Muscle layer of colon (tissue), 2 donors: ENCODE measurements around the gene MEGF8.

Experiments
- H3K27ac ChIP-seq: one replicate; pipeline ENCODE4 v1.7.0; 2013; ENCODE audit warnings: low read depth, mild to moderate bottlenecking, low read length, moderate library complexity
- H3K27me3 ChIP-seq, 2 donors: one replicate each; pipeline ENCODE4 v1.7.0; 2013; ENCODE audit warnings: low read length in 2 of 2, mild to moderate bottlenecking in 2 of 2; ENCODE audit not compliant: insufficient read depth in 2 of 2, control insufficient read depth in 1 of 2
- H3K36me3 ChIP-seq: one replicate; pipeline ENCODE4 v1.7.0; 2013; ENCODE audit warnings: mild to moderate bottlenecking, low read length; ENCODE audit not compliant: insufficient read depth
- H3K4me1 ChIP-seq: one replicate; pipeline ENCODE4 v1.7.0; 2013; ENCODE audit warnings: mild to moderate bottlenecking, low read length; ENCODE audit not compliant: insufficient read depth
- H3K4me3 ChIP-seq, 2 donors: one replicate each; pipeline ENCODE4 v1.7.0; 2013; ENCODE audit warnings: low read length in 2 of 2, low read depth in 1 of 2, mild to moderate bottlenecking in 1 of 2, moderate library complexity in 1 of 2
- H3K9ac ChIP-seq: one replicate; pipeline ENCODE4 v1.7.0; 2013; ENCODE audit warnings: low read length
- H3K9me3 ChIP-seq: one replicate; pipeline ENCODE4 v1.7.0; 2013; ENCODE audit warnings: mild to moderate bottlenecking, low read length
- donor health status: abdominal sarcoma.
- donor health status: Adenocarcinoma of cecum.

MEGF8 gene

GRCh38 chr19:42351079-42351735 lies 25.8 kb downstream of the MEGF8 start:
- Histone ChIP-seq H3K4me1 (no peaks in the 10 kb centered on the region), H3K4me3 (no peak overlapping the region), H3K27ac (no peak overlapping the region), H3K9me3 (no peaks in the 10 kb centered on the region), H3K27me3 (no peaks in the 10 kb centered on the region), H3K36me3 (peaks cover 51% of the 10 kb centered on the region), H3K9ac (no peak overlapping the region)

- no peak overlapping the region for H3K4me3 ChIP-seq
- no peaks in the 10 kb centered on the region for H3K4me1 ChIP-seq
- H3K36me3 ChIP-seq = peaks cover 63% of the 10 kb centered on the region
- no peaks in the 10 kb centered on the region for H3K27me3 ChIP-seq
- H3K9me3 ChIP-seq = no peaks in the 10 kb centered on the region
- no peak overlapping the region for H3K9ac ChIP-seq
- no peak overlapping the region for H3K27ac ChIP-seq
Measured at GRCh38 chr19:42352301-42353259, 27.1 kb downstream of the MEGF8 start.

GRCh38 chr19:42353341-42354015 lies 28.0 kb downstream of the MEGF8 start:
- Histone ChIP-seq H3K9me3 (no peaks in the 10 kb centered on the region), H3K36me3 (peaks cover 65% of the 10 kb centered on the region), H3K4me1 (no peaks in the 10 kb centered on the region), H3K27ac (no peak overlapping the region), H3K27me3 (no peaks in the 10 kb centered on the region), H3K4me3 (no peak overlapping the region), H3K9ac (no peak overlapping the region)

- no peaks in the 10 kb centered on the region for H3K27me3 ChIP-seq
- no peaks in the 10 kb centered on the region for H3K9me3 ChIP-seq
- no peak overlapping the region for H3K9ac ChIP-seq
- no peak overlapping the region for H3K27ac ChIP-seq
- no peak overlapping the region for H3K4me3 ChIP-seq
- no peaks in the 10 kb centered on the region for H3K4me1 ChIP-seq
- peaks cover 55% of the 10 kb centered on the region for H3K36me3 ChIP-seq
Measured at GRCh38 chr19:42355896-42356295, 30.5 kb downstream of the MEGF8 start.

- H3K9ac ChIP-seq = no peak overlapping the region
- no peak overlapping the region for H3K4me3 ChIP-seq
- H3K27ac ChIP-seq = no peak overlapping the region
- no peaks in the 10 kb centered on the region for H3K9me3 ChIP-seq
- no peaks in the 10 kb centered on the region for H3K4me1 ChIP-seq
- peaks cover 54% of the 10 kb centered on the region for H3K36me3 ChIP-seq
- H3K27me3 ChIP-seq = no peaks in the 10 kb centered on the region
Measured at GRCh38 chr19:42356686-42357085, 31.3 kb downstream of the MEGF8 start.

GRCh38 chr19:42357290-42357689 lies 31.9 kb downstream of the MEGF8 start:
- Histone ChIP-seq H3K36me3 (peaks cover 47% of the 10 kb centered on the region), H3K4me1 (no peaks in the 10 kb centered on the region), H3K4me3 (no peak overlapping the region), H3K27ac (no peak overlapping the region), H3K9me3 (no peaks in the 10 kb centered on the region), H3K27me3 (no peaks in the 10 kb centered on the region), H3K9ac (no peak overlapping the region)

- peaks cover 8% of the 10 kb centered on the region for H3K4me1 ChIP-seq
- H3K27me3 ChIP-seq = no peaks in the 10 kb centered on the region
- no peak overlapping the region for H3K9ac ChIP-seq
- H3K27ac ChIP-seq = no peak overlapping the region
- no peak overlapping the region for H3K4me3 ChIP-seq
- no peaks in the 10 kb centered on the region for H3K9me3 ChIP-seq
- peaks cover 35% of the 10 kb centered on the region for H3K36me3 ChIP-seq
Measured at GRCh38 chr19:42360787-42361544, 35.5 kb downstream of the MEGF8 start.

GRCh38 chr19:42361545-42361910 lies 36.1 kb downstream of the MEGF8 start:
- Histone ChIP-seq H3K27ac (no peak overlapping the region), H3K9ac (no peak overlapping the region), H3K27me3 (no peaks in the 10 kb centered on the region), H3K9me3 (no peaks in the 10 kb centered on the region), H3K4me3 (no peak overlapping the region), H3K4me1 (peaks cover 14% of the 10 kb centered on the region), H3K36me3 (peaks cover 30% of the 10 kb centered on the region)

- Histone ChIP-seq H3K36me3 (peaks cover 23% of the 10 kb centered on the region), H3K9ac (no peak overlapping the region), H3K9me3 (no peaks in the 10 kb centered on the region), H3K4me1 (peaks cover 18% of the 10 kb centered on the region), H3K4me3 (no peak overlapping the region), H3K27me3 (no peaks in the 10 kb centered on the region), H3K27ac (no peak overlapping the region)
Measured at GRCh38 chr19:42362342-42362741, 36.9 kb downstream of the MEGF8 start.

GRCh38 chr19:42362891-42363440 lies 37.5 kb downstream of the MEGF8 start:
- no peaks in the 10 kb centered on the region for H3K9me3 ChIP-seq
- H3K36me3 ChIP-seq = peaks cover 18% of the 10 kb centered on the region
- no peak overlapping the region for H3K9ac ChIP-seq
- no peak overlapping the region for H3K27ac ChIP-seq
- H3K4me3 ChIP-seq = no peak overlapping the region
- peaks cover 18% of the 10 kb centered on the region for H3K4me1 ChIP-seq
- H3K27me3 ChIP-seq = no peaks in the 10 kb centered on the region
